GM06990 (cell line): ENCODE results near the gene ALG11.
A peak's percentile ranks its signal among the peaks of the same experiment; 100 is the strongest.

Experiments
- DNase-seq: peaks from one replicate; pipeline ENCODE4 v3.0.0-alpha.2; 2011; ENCODE audit not compliant: insufficient read length; ENCODE audit errors: extremely low read depth
- H3K27me3 ChIP-seq: replicated peaks from 2 replicates; pipeline ENCODE4 v1.6.0; 2011; ENCODE audit warnings: low read length; ENCODE audit not compliant: control insufficient read depth, insufficient read depth
- H3K36me3 ChIP-seq: 2 replicates; pipeline ENCODE4 v1.5.1; 2011; ENCODE audit warnings: low read length; ENCODE audit not compliant: control insufficient read depth, insufficient read depth
- H3K4me3 ChIP-seq: replicated peaks from 2 replicates; pipeline ENCODE4 v1.5.1; 2011; ENCODE audit warnings: low read depth, mild to moderate bottlenecking, control low read depth, low read length
- TF ChIP-seq, protein P1 (sequence below): IDR thresholded peaks from 2 replicates; pipeline ENCODE4 v1.5.1; 2011; ENCODE audit warnings: low read length, control low read depth, mild to moderate bottlenecking, inconsistent platforms; ENCODE audit not compliant: insufficient read depth, poor library complexity, severe bottlenecking

The ALG11 gene, protein sequence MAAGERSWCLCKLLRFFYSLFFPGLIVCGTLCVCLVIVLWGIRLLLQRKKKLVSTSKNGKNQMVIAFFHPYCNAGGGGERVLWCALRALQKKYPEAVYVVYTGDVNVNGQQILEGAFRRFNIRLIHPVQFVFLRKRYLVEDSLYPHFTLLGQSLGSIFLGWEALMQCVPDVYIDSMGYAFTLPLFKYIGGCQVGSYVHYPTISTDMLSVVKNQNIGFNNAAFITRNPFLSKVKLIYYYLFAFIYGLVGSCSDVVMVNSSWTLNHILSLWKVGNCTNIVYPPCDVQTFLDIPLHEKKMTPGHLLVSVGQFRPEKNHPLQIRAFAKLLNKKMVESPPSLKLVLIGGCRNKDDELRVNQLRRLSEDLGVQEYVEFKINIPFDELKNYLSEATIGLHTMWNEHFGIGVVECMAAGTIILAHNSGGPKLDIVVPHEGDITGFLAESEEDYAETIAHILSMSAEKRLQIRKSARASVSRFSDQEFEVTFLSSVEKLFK

DNA sequence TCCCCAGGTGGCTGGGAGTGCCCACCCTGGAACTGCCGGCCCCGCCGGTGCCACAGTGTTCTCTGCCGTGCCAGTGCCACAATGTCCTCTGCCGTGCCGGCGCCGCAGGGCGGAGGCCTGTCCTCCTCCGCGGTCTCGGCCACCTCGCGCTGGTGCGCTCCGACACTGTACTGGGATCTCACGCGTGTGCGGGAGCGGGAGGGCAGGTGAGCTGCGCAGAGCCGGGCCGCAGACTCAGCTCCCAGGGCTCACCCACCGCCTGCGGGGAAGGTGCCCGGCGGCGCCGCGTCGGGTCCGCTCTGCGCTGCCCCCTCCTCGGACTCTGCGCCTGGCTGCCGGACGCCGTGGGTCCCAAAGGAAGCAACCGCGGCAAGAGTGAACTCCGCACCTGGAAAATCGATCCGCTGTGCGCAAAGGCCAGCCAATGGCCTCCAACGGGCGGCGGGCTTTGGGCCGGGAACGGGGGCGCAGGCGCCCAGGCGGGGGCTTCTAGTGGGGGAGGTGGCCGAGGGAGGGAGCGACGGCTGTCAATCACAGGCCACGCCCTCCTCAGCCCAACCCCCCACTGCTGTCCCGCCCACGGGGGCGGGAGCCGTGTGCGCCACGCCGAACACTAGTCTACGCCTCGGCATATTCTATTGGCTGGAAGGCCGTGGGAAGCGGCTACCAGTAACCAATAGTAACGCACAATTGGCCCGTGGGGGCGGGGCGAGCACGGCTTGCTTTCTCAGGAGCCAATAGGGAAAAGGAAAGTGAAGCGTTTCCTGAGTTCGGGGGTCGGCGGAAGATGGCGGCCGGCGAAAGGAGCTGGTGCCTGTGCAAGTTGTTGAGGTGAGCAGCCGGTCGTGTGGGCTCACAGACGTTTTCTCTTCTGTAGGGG, at the start of gene ALG11:
ALG11 (plus strand) TSS at position 767 of the 880 bp plus-strand sequence; CDS start at position 788, 21 bp downstream.
- TF ChIP-seq, protein P1, sequence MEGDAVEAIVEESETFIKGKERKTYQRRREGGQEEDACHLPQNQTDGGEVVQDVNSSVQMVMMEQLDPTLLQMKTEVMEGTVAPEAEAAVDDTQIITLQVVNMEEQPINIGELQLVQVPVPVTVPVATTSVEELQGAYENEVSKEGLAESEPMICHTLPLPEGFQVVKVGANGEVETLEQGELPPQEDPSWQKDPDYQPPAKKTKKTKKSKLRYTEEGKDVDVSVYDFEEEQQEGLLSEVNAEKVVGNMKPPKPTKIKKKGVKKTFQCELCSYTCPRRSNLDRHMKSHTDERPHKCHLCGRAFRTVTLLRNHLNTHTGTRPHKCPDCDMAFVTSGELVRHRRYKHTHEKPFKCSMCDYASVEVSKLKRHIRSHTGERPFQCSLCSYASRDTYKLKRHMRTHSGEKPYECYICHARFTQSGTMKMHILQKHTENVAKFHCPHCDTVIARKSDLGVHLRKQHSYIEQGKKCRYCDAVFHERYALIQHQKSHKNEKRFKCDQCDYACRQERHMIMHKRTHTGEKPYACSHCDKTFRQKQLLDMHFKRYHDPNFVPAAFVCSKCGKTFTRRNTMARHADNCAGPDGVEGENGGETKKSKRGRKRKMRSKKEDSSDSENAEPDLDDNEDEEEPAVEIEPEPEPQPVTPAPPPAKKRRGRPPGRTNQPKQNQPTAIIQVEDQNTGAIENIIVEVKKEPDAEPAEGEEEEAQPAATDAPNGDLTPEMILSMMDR: no peak
- Histone ChIP-seq H3K4me3 (peak within 1 kb of the TSS; percentile 98), H3K27me3 (peaks cover 1% of the 10 kb centered on the region), H3K36me3 (no peaks in the 10 kb centered on the region)
- peak; percentile 97 for DNase-seq

GRCh38 chr13:51966186-51966585, 46.0 kb upstream of the ALG11 start:
- no peak overlapping the region for H3K4me3 ChIP-seq
- no peak for DNase-seq
- no peaks in the 10 kb centered on the region for H3K36me3 ChIP-seq
- TF ChIP-seq, protein P1: no peak
- H3K27me3 ChIP-seq: peaks cover 2% of the 10 kb centered on the region

GRCh38 chr13:51967482-51968446, 44.4 kb upstream of the ALG11 start:
- H3K27me3 ChIP-seq: peaks cover 2% of the 10 kb centered on the region
- TF ChIP-seq, protein P1: no peak
- H3K4me3 ChIP-seq: no peak overlapping the region
- no peak for DNase-seq
- H3K36me3 ChIP-seq: no peaks in the 10 kb centered on the region

DNA sequence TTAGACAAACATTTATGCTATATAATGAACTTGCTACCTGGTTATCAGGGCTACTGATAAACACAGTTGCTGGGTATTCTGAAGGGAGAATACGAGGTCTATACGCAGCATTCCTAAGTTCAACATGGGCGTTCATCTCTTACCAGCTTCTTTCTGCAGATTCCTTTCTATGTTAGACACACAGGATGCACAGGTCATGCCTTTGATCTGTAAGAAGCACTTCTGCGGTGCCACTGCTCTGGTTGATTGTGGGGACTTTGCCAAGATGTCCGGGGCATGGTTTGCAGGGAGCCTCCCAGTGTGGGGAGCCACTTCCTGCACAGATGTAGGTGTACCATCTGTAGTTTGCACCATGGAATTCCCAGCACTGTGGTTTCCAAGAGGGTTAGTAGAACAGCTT, 41.8 kb upstream of the ALG11 start:
- TF ChIP-seq, protein P1: no peak
- Histone ChIP-seq H3K36me3 (no peaks in the 10 kb centered on the region), H3K4me3 (no peak overlapping the region), H3K27me3 (no peaks in the 10 kb centered on the region; the same call in 1 of the 2 replicates)
- no peak for DNase-seq
